ENCODE data around the gene TUSC2.
"Not testable (repeated sequence)": the region's sequence is repeated elsewhere in the genome, so short reads cannot be mapped to it uniquely, and the experiment has no call there.

TUSC2 gene

GRCh38 chr3:50293079-50293801 lies 34.8 kb downstream of the TUSC2 start:
- no peak for DNase-seq

GRCh38 chr3:50292159-50293078 lies 35.6 kb downstream of the TUSC2 start, which contains the start of gene IFRD2:
Gene IFRD2 (minus strand): TSS chr3:50292429. CDS start chr3:50292274, 155 bp downstream.
- DNase-seq: peak; percentile 78

GRCh38 chr3:50290161-50290641 lies 37.8 kb downstream of the TUSC2 start:
- no peak for DNase-seq

- DNase-seq: no peak
Measured at GRCh38 chr3:50289130-50289529, 38.9 kb downstream of the TUSC2 start.

GRCh38 chr3:50288387-50289007 lies 39.5 kb downstream of the TUSC2 start:
- DNase-seq: no peak

GRCh38 chr3:50287262-50287661 lies 40.8 kb downstream of the TUSC2 start:
- no peak for DNase-seq

- no peak for DNase-seq
Measured at GRCh38 chr3:50286322-50287227, 41.4 kb downstream of the TUSC2 start.

GRCh38 chr3:50284121-50284520 lies 43.9 kb downstream of the TUSC2 start:
- not testable (repeated sequence) for DNase-seq

GRCh38 chr3:50279255-50280016 lies 48.6 kb downstream of the TUSC2 start:
- no peak for DNase-seq

- no peak for DNase-seq
Measured at GRCh38 chr3:50278880-50279224, 49.2 kb downstream of the TUSC2 start, which contains the start of gene LSMEM2. Gene LSMEM2 (plus strand): TSS chr3:50279087. CDS start chr3:50279114, 27 bp downstream.

GRCh38 chr3:50278123-50278879 lies 49.7 kb downstream of the TUSC2 start:
- DNase-seq: no peak

- no peak for DNase-seq
Measured at GRCh38 chr3:50276762-50277101, 51.3 kb downstream of the TUSC2 start.

GRCh38 chr3:50275996-50276761 lies 51.8 kb downstream of the TUSC2 start:
- DNase-seq: no peak

- no peak for DNase-seq
Measured at GRCh38 chr3:50275141-50275995, 52.7 kb downstream of the TUSC2 start.
